ENCODE measurements around the gene TBXAS1.

- TF ChIP-seq CTCF (IDR thresholded peaks at IDR 0.05): no peak
- TF ChIP-seq POLR2A (IDR thresholded peaks at IDR 0.05): no peak
These were observed 72.2 kb downstream of the TBXAS1 start for GRCh38 chr7:139901056-139901795.

Measured in heart left ventricle (tissue), 13 donors.